Ectodermal cell (in vitro differentiated cells): ENCODE results near the gene SCN8A.

ENCODE experiments used
- H3K27ac ChIP-seq: 2 replicates; pipeline ENCODE4 v1.7.0; 2013; ENCODE audit warnings: mild to moderate bottlenecking, low read depth, low read length; ENCODE audit not compliant: insufficient read depth, poor library complexity, severe bottlenecking
- H3K27me3 ChIP-seq: 2 replicates; pipeline ENCODE4 v1.7.0; 2013; ENCODE audit warnings: mild to moderate bottlenecking, low read length; ENCODE audit not compliant: insufficient read depth, control insufficient read depth, poor library complexity, severe bottlenecking
- H3K36me3 ChIP-seq: one replicate; pipeline ENCODE4 v1.7.0; 2013; ENCODE audit warnings: low read length; ENCODE audit not compliant: control insufficient read depth, insufficient read depth
- H3K4me1 ChIP-seq: one replicate; pipeline ENCODE4 v1.7.0; 2013; ENCODE audit warnings: low read length; ENCODE audit not compliant: control insufficient read depth, insufficient read depth
- H3K4me3 ChIP-seq: 2 replicates; pipeline ENCODE4 v1.7.0; 2013; ENCODE audit warnings: low read depth, low read length, control low read depth; ENCODE audit not compliant: insufficient read depth
- H3K9me3 ChIP-seq: 2 replicates; pipeline ENCODE4 v1.7.0; 2013; ENCODE audit warnings: mild to moderate bottlenecking, low read length, moderate library complexity; ENCODE audit not compliant: control insufficient read depth
- WGBS, 2 experiments: methylation state at CpG; one replicate each; pipeline ENCODE4 v1.1.7; 2013; ENCODE audit warnings: missing lambda C conversion rate in 2 of 2; 5-methylcytosine and 5-hydroxymethylcytosine counted together

Gene SCN8A

GRCh38 chr12:51833448-51834227, 242.6 kb downstream of the SCN8A start:
- H3K4me3 ChIP-seq = no peak overlapping the region
- 71 to 72% methylated on average over 12 of the region's 12 CpGs for WGBS, 2 experiments
- no peaks in the 10 kb centered on the region for H3K36me3 ChIP-seq
- H3K9me3 ChIP-seq = no peaks in the 10 kb centered on the region
- H3K4me1 ChIP-seq = peaks cover 76% of the 10 kb centered on the region
- no peaks in the 10 kb centered on the region for H3K27me3 ChIP-seq
- no peak overlapping the region for H3K27ac ChIP-seq

GRCh38 chr12:51834411-51834810, 243.4 kb downstream of the SCN8A start:
- Histone ChIP-seq H3K4me1 (peaks cover 76% of the 10 kb centered on the region), H3K9me3 (no peaks in the 10 kb centered on the region), H3K4me3 (no peak overlapping the region), H3K27me3 (no peaks in the 10 kb centered on the region), H3K36me3 (no peaks in the 10 kb centered on the region), H3K27ac (no peak overlapping the region)
- WGBS, 2 experiments = 89 to 91% methylated on average over 11 of the region's 11 CpGs

DNA sequence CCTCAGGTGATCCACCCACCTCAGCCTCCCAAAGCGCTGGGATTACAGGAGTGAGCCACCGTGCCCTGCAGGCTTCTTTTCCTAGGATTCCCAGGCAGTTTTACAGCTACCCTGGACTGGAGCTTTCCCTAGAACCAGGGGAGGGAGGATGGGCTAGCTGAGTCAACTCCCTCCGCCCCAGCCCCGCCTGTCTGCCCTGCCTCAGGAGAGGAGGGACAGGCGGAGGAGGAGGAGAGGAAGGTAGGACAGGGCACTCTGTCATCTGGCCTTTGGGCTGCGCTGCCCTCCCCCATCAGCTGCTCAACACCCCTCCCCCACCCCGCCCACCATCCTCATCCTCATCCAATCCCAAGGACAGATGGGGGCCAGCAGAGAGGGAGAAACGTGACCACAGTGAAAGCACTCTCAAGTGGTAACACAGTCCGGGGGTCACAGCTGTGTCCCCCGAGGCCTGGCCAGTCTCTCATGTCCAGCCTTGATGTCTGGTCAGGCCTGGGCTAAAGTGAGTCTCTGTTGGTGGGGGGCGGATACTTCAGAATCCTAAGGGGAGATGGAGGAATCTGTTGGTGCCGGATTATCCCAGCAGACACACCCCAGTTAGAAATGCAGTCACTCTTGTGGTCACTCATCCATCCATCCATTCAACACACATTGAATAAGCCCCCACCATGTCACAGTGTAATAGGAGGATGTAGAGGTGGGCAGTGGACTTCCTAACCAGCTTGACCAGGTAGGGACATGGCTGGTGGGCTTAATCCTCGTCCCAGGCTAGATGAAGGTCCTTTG, 245.2 kb downstream of the SCN8A start:
- H3K4me1 ChIP-seq = peaks cover 86% of the 10 kb centered on the region
- peak overlapping the region; percentile 88 for H3K27ac ChIP-seq
- no peaks in the 10 kb centered on the region for H3K27me3 ChIP-seq
- 28 to 31% methylated on average over 11 of the region's 13 CpGs for WGBS, 2 experiments
- H3K36me3 ChIP-seq = no peaks in the 10 kb centered on the region
- no peaks in the 10 kb centered on the region for H3K9me3 ChIP-seq
- H3K4me3 ChIP-seq = no peak overlapping the region

DNA sequence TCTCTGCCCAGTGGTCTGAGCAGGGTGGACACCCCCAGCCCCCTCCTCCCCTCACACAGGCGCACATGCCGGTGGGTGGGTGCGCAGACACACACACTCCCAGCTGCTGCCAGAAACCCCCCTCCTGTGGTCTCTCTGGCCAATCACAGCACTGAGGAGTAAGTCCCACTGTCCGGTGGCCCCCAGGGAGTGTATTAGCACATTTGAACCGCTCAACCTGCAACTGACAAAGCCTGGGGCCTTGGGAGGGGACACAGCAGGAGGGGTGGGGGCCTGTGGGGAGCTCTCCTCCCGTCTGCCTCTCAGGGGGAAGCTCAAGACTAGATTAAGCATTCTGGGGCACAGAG, 245.8 kb downstream of the SCN8A start:
- peaks cover 88% of the 10 kb centered on the region for H3K4me1 ChIP-seq
- 18 to 20% methylated on average over 6 of the region's 6 CpGs for WGBS, 2 experiments
- peak overlapping the region; percentile 3 for H3K4me3 ChIP-seq
- H3K9me3 ChIP-seq = no peaks in the 10 kb centered on the region
- H3K36me3 ChIP-seq = no peaks in the 10 kb centered on the region
- peak overlapping the region; percentile 88 for H3K27ac ChIP-seq
- H3K27me3 ChIP-seq = no peaks in the 10 kb centered on the region

- WGBS, 2 experiments = 37 to 40% methylated on average over 7 of the region's 7 CpGs
- Histone ChIP-seq H3K27me3 (no peaks in the 10 kb centered on the region), H3K4me3 (peak overlapping the region; percentile 3), H3K36me3 (no peaks in the 10 kb centered on the region), H3K9me3 (no peaks in the 10 kb centered on the region), H3K4me1 (peaks cover 91% of the 10 kb centered on the region), H3K27ac (peak overlapping the region; percentile 88)
These were observed 246.3 kb downstream of the SCN8A start for GRCh38 chr12:51837286-51837685.

GRCh38 chr12:51838036-51838435, 247.0 kb downstream of the SCN8A start:
- WGBS, 2 experiments = 54 to 59% methylated on average over 3 to 4 of the region's 4 CpGs
- Histone ChIP-seq H3K9me3 (no peaks in the 10 kb centered on the region), H3K4me1 (peaks cover 92% of the 10 kb centered on the region), H3K4me3 (no peak overlapping the region), H3K27me3 (no peaks in the 10 kb centered on the region), H3K36me3 (no peaks in the 10 kb centered on the region), H3K27ac (peak overlapping the region; percentile 88)

- WGBS, 2 experiments = 65 to 73% methylated on average over 4 of the region's 4 CpGs
- Histone ChIP-seq H3K9me3 (no peaks in the 10 kb centered on the region), H3K36me3 (no peaks in the 10 kb centered on the region), H3K4me1 (peaks cover 93% of the 10 kb centered on the region), H3K27me3 (no peaks in the 10 kb centered on the region), H3K4me3 (no peak overlapping the region), H3K27ac (peak overlapping the region; percentile 88)
These were observed 247.7 kb downstream of the SCN8A start for GRCh38 chr12:51838762-51839161.

DNA sequence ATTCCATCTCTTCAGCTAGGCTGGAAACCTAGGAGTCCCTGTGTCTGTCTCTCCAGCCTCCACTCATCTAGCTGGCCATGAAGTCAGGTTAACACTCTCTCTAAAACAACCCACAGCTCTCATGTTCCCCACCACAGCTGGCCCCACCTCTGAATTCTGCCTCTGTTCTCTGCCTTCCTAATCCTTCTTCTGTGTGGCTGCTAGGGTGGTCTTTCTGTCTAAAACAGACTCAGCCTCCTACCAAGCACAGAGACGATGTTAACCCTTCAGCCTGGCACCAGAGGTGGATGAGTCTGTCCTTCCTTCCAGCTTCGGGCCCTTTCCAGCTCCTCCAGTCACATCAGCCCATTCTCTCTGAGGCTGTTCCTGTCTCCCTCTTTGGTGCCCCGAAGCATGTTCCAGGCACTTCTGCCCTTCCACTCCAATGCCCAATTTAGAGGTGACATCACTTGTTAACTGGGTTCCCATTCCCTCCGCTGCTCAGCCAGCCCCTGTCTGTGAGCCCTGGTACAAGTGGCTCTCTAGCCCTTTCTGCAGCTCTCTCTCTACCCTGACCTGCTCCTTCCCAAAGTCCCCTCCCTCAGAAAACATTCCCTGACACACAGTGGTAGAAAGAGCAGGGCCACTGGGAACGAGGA, 248.4 kb downstream of the SCN8A start:
- H3K9me3 ChIP-seq = no peaks in the 10 kb centered on the region
- no peaks in the 10 kb centered on the region for H3K27me3 ChIP-seq
- H3K4me1 ChIP-seq = peaks cover 95% of the 10 kb centered on the region
- H3K36me3 ChIP-seq = no peaks in the 10 kb centered on the region
- WGBS, 2 experiments = 71 to 72% methylated on average over 5 of the region's 5 CpGs
- H3K27ac ChIP-seq = no peak overlapping the region
- no peak overlapping the region for H3K4me3 ChIP-seq

DNA sequence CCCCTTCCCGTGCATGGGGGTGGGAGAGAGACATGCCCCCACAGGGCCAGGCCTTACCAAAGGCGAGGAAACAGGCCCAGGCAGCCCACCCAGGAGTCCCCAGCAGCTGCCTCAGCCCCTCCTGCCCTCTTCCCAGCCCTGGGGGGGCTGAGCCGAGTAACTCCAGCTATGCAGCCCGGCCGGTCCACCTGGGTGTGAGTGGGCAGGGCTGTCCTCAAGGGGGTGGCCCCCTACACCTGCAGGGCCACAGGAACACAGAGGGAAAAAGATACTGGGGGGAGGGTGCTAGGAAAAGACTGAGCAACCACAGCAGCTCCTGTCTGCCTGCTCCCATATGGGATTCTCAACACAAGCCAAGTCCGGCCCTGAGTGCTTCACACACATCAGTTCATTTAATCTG, 249.9 kb downstream of the SCN8A start:
- Histone ChIP-seq H3K27me3 (no peaks in the 10 kb centered on the region), H3K27ac (no peak overlapping the region), H3K4me1 (peaks cover 96% of the 10 kb centered on the region), H3K4me3 (no peak overlapping the region), H3K9me3 (no peaks in the 10 kb centered on the region), H3K36me3 (no peaks in the 10 kb centered on the region)
- WGBS, 2 experiments = 80 to 82% methylated on average over 6 of the region's 6 CpGs

GRCh38 chr12:51841727-51842126, 250.7 kb downstream of the SCN8A start:
- no peak overlapping the region for H3K4me3 ChIP-seq
- no peaks in the 10 kb centered on the region for H3K9me3 ChIP-seq
- 28 to 30% methylated on average over 6 of the region's 6 CpGs for WGBS, 2 experiments
- no peaks in the 10 kb centered on the region for H3K36me3 ChIP-seq
- peaks cover 94% of the 10 kb centered on the region for H3K4me1 ChIP-seq
- H3K27ac ChIP-seq = no peak overlapping the region
- H3K27me3 ChIP-seq = no peaks in the 10 kb centered on the region
